H4 (cell line): ENCODE results near the gene COPG2. TPM values are rescaled to one million over a fixed set of nuclear protein-coding genes. Genes with fewer than 3 reads are reported as not detected.
"Not testable (repeated sequence)": the region's sequence is repeated elsewhere in the genome, so short reads cannot be mapped to it uniquely, and the experiment has no call there.

ENCODE experiments used
- DNase-seq: peaks from one replicate; pipeline ENCODE4 v3.0.0-alpha.2; 2015; ENCODE audit warnings: low spot score
- total RNA-seq: library from RNA; depleted of rRNA; stranded (reverse); fragments of >200 nt; shearing (Covaris generic); gene quantifications from 2 replicates; pipeline ENCODE4 v1.2.3, GENCODE V29; 2014

COPG2 gene
- total RNA-seq, 1 experiment from 2014 or later = 41.3 TPM

GRCh38 chr7:130650611-130651120, 17.9 kb downstream of the COPG2 start:
- no peak for DNase-seq

GRCh38 chr7:130649004-130649790, 19.4 kb downstream of the COPG2 start:
- DNase-seq = no peak

- DNase-seq = no peak
These were observed 20.0 kb downstream of the COPG2 start for GRCh38 chr7:130648580-130648979.

GRCh38 chr7:130642383-130642782, 26.2 kb downstream of the COPG2 start:
- DNase-seq = no peak

- no peak for DNase-seq
These were observed 27.1 kb downstream of the COPG2 start for GRCh38 chr7:130641497-130641896.

GRCh38 chr7:130641040-130641439, 27.5 kb downstream of the COPG2 start:
- no peak for DNase-seq

- no peak for DNase-seq
These were observed 29.2 kb downstream of the COPG2 start for GRCh38 chr7:130639388-130639787.

GRCh38 chr7:130632111-130632510, 36.4 kb downstream of the COPG2 start:
- no peak for DNase-seq

GRCh38 chr7:130628901-130629300, 39.6 kb downstream of the COPG2 start:
- no peak for DNase-seq

- no peak for DNase-seq
These were observed 40.8 kb downstream of the COPG2 start for GRCh38 chr7:130627775-130628174.

GRCh38 chr7:130622866-130623265, 45.7 kb downstream of the COPG2 start:
- no peak for DNase-seq

GRCh38 chr7:130615583-130615982, 53.0 kb downstream of the COPG2 start:
- DNase-seq = no peak

- DNase-seq = no peak
These were observed 54.1 kb downstream of the COPG2 start for GRCh38 chr7:130614449-130614848.

GRCh38 chr7:130611218-130611617, 57.3 kb downstream of the COPG2 start:
- no peak for DNase-seq

- DNase-seq = not testable (repeated sequence)
These were observed 61.5 kb downstream of the COPG2 start for GRCh38 chr7:130607066-130607465.

- DNase-seq = no peak
These were observed 62.4 kb downstream of the COPG2 start for GRCh38 chr7:130606161-130606560.

GRCh38 chr7:130598056-130598455, 70.5 kb downstream of the COPG2 start:
- no peak for DNase-seq

- no peak for DNase-seq
These were observed 72.6 kb downstream of the COPG2 start for GRCh38 chr7:130595986-130596385.

- DNase-seq = no peak
These were observed 75.5 kb downstream of the COPG2 start for GRCh38 chr7:130593033-130593432.

- not testable (repeated sequence) for DNase-seq
These were observed 77.1 kb downstream of the COPG2 start for GRCh38 chr7:130591464-130591863.

- DNase-seq = not testable (repeated sequence)
These were observed 82.6 kb downstream of the COPG2 start for GRCh38 chr7:130585932-130586331.

GRCh38 chr7:130575110-130575509, 93.4 kb downstream of the COPG2 start:
- not testable (repeated sequence) for DNase-seq

GRCh38 chr7:130570144-130570543, 98.4 kb downstream of the COPG2 start:
- DNase-seq = not testable (repeated sequence)

GRCh38 chr7:130566898-130567280, 101.7 kb downstream of the COPG2 start:
- no peak for DNase-seq
